H9 (cell line): ENCODE results near the gene RPS16. TPM values are rescaled to one million over a fixed set of nuclear protein-coding genes. Genes with fewer than 3 reads are reported as not detected.

Experiments used
- DNase-seq: peaks from one replicate; pipeline ENCODE4 v3.0.0-alpha.2; 2017
- H2AFZ ChIP-seq: one replicate; pipeline ENCODE4 v1.6.1; 2013; ENCODE audit warnings: mild to moderate bottlenecking, low read length, control low read depth, moderate library complexity
- H2AK5ac ChIP-seq: 2 replicates; pipeline ENCODE4 v1.6.1; 2013; ENCODE audit warnings: low read length, control low read depth, mixed read lengths; ENCODE audit not compliant: insufficient read length
- H2BK120ac ChIP-seq: one replicate; pipeline ENCODE4 v1.6.1; 2013; ENCODE audit warnings: low read depth, mild to moderate bottlenecking, low read length, control low read depth, inconsistent platforms; ENCODE audit not compliant: poor library complexity, severe bottlenecking
- H2BK12ac ChIP-seq: 2 replicates; pipeline ENCODE4 v1.6.1; 2013; ENCODE audit warnings: low read length, control low read depth, mixed read lengths, low read depth; ENCODE audit not compliant: insufficient read length
- H2BK15ac ChIP-seq: 2 replicates; pipeline ENCODE4 v1.6.1; 2013; ENCODE audit warnings: low read depth, low read length, control low read depth
- H2BK20ac ChIP-seq: one replicate; pipeline ENCODE4 v1.6.1; 2013; ENCODE audit warnings: low read depth, mild to moderate bottlenecking, low read length, control low read depth, inconsistent platforms; ENCODE audit not compliant: poor library complexity, severe bottlenecking
- H2BK5ac ChIP-seq: 2 replicates; pipeline ENCODE4 v1.6.1; 2013; ENCODE audit warnings: low read length, control low read depth, mixed read lengths; ENCODE audit not compliant: insufficient read length
- H3K14ac ChIP-seq: 2 replicates; pipeline ENCODE4 v1.6.1; 2013; ENCODE audit warnings: low read length, control low read depth; ENCODE audit not compliant: insufficient read depth
- H3K18ac ChIP-seq: 2 replicates; pipeline ENCODE4 v1.6.1; 2013; ENCODE audit warnings: low read depth, mild to moderate bottlenecking, mixed read lengths, low read length, control low read depth; ENCODE audit not compliant: insufficient read length
- H3K23ac ChIP-seq: 2 replicates; pipeline ENCODE4 v1.6.1; 2013; ENCODE audit warnings: low read length, control low read depth, mixed read lengths, low read depth; ENCODE audit not compliant: insufficient read length
- H3K23me2 ChIP-seq: 2 replicates; pipeline ENCODE4 v1.6.1; 2013; ENCODE audit warnings: low read depth, mild to moderate bottlenecking, mixed read lengths, low read length, control low read depth; ENCODE audit not compliant: insufficient read length, poor library complexity, severe bottlenecking
- H3K27ac ChIP-seq: 2 replicates; pipeline ENCODE4 v1.5.1; 2013; ENCODE audit warnings: low read length, control low read depth, mixed read lengths, low read depth; ENCODE audit not compliant: insufficient read length
- H3K27me3 ChIP-seq: 2 replicates; pipeline ENCODE4 v1.6.1; 2013; ENCODE audit warnings: low read length, control low read depth, inconsistent platforms; ENCODE audit not compliant: insufficient read depth
- H3K4ac ChIP-seq: 2 replicates; pipeline ENCODE4 v1.6.1; 2013; ENCODE audit warnings: low read depth, mild to moderate bottlenecking, control low read depth, inconsistent platforms, low read length, moderate library complexity
- H3K4me1 ChIP-seq: 2 replicates; pipeline ENCODE4 v1.6.1; 2013; ENCODE audit warnings: low read length, control low read depth, inconsistent platforms; ENCODE audit not compliant: insufficient read depth
- H3K4me2 ChIP-seq: 2 replicates; pipeline ENCODE4 v1.6.1; 2013; ENCODE audit warnings: low read length, control low read depth, mixed read lengths; ENCODE audit not compliant: insufficient read length, insufficient read depth
- H3K56ac ChIP-seq: 2 replicates; pipeline ENCODE4 v1.6.1; 2013; ENCODE audit warnings: low read depth, mild to moderate bottlenecking, mixed read lengths, low read length, control low read depth; ENCODE audit not compliant: insufficient read length
- H3K79me1 ChIP-seq: 2 replicates; pipeline ENCODE4 v1.6.1; 2013; ENCODE audit warnings: low read depth, mild to moderate bottlenecking, moderate library complexity, low read length, control low read depth, inconsistent platforms; ENCODE audit not compliant: insufficient read depth, poor library complexity, severe bottlenecking
- H3K79me2 ChIP-seq: 2 replicates; pipeline ENCODE4 v1.6.1; 2013; ENCODE audit warnings: low read length, control low read depth, inconsistent platforms; ENCODE audit not compliant: insufficient read depth
- H3K9ac ChIP-seq: 2 replicates; pipeline ENCODE4 v1.6.1; 2013; ENCODE audit warnings: low read length, control low read depth, mixed read lengths; ENCODE audit not compliant: insufficient read length; ENCODE audit errors: extremely low read depth
- H3K9me3 ChIP-seq: one replicate; pipeline ENCODE4 v1.6.1; 2013; ENCODE audit warnings: low read depth, low read length, inconsistent platforms; ENCODE audit not compliant: control insufficient read depth
- H3T11ph ChIP-seq: one replicate; pipeline ENCODE4 v1.6.1; 2013; ENCODE audit warnings: mild to moderate bottlenecking, low read length, control low read depth, inconsistent platforms
- H4K20me1 ChIP-seq: one replicate; pipeline ENCODE4 v1.6.1; 2013; ENCODE audit not compliant: control insufficient read depth, insufficient read length, insufficient read depth
- H4K5ac ChIP-seq: 2 replicates; pipeline ENCODE4 v1.6.1; 2013; ENCODE audit warnings: low read depth, mild to moderate bottlenecking, mixed read lengths, low read length, control low read depth; ENCODE audit not compliant: insufficient read length
- H4K8ac ChIP-seq: replicated peaks from 2 replicates; pipeline ENCODE4 v1.6.1; 2013; ENCODE audit warnings: low read length, control low read depth, mixed read lengths, low read depth; ENCODE audit not compliant: insufficient read length
- H4K91ac ChIP-seq: 2 replicates; pipeline ENCODE4 v1.6.1; 2013; ENCODE audit warnings: low read depth, mild to moderate bottlenecking, moderate library complexity, mixed read lengths, low read length, control low read depth; ENCODE audit not compliant: insufficient read length
- H3K27ac Mint-ChIP-seq, 3 experiments: 2 replicates in 2 of 3; 3 replicates in 1 of 3; pipeline ENCODE4 v1.8.0; 2020 to 2021; ENCODE audit warnings: mixed read lengths in 3 of 3, mild to moderate bottlenecking in 1 of 3, moderate library complexity in 1 of 3
- H3K27me3 Mint-ChIP-seq: 2 replicates; pipeline ENCODE4 v1.8.0; 2021; ENCODE audit warnings: low read depth, mild to moderate bottlenecking, moderate library complexity, mixed read lengths
- H3K36me3 Mint-ChIP-seq, 3 experiments: 2 replicates in 2 of 3; 3 replicates in 1 of 3; pipeline ENCODE4 v1.8.0; 2020 to 2021; ENCODE audit warnings: low read depth in 3 of 3, mixed read lengths in 3 of 3; ENCODE audit not compliant: insufficient read depth in 1 of 3
- H3K4me1 Mint-ChIP-seq, 2 experiments: 2 replicates each; pipeline ENCODE4 v1.8.0; 2020; ENCODE audit warnings: mixed read lengths in 2 of 2
- H3K4me3 Mint-ChIP-seq, 2 experiments: 2 replicates in 1 of 2; 3 replicates in 1 of 2; pipeline ENCODE4 v1.8.0; 2020 to 2021; ENCODE audit warnings: mild to moderate bottlenecking in 2 of 2, mixed read lengths in 2 of 2, moderate library complexity in 1 of 2
- H3K9me3 Mint-ChIP-seq, 2 experiments: 2 replicates in 1 of 2; 3 replicates in 1 of 2; pipeline ENCODE4 v1.8.0; 2020; ENCODE audit warnings: mild to moderate bottlenecking in 2 of 2, mixed read lengths in 2 of 2, moderate library complexity in 1 of 2
- CTCF ChIP-seq: fragments of 200-600 bp; sonication (generic); conservative IDR thresholded peaks from 3 replicates; pipeline ENCODE4 v1.8.0; 2021; ENCODE audit warnings: antibody characterized with exemption, mild to moderate bottlenecking
- WGBS: extraction: QIAGEN DNeasy Blood & Tissue Kit; methylation state at CpG from one replicate; pipeline ENCODE4 v1.1.7; 2013; ENCODE audit warnings: missing lambda C conversion rate, low lambda C conversion rate, mixed read lengths; ENCODE audit not compliant: insufficient read length; ENCODE audit errors: extremely low coverage; 5-methylcytosine and 5-hydroxymethylcytosine counted together
- total RNA-seq: library from RNA; stranded (reverse); gene quantifications from 2 replicates; pipeline ENCODE4 v1.2.1, GENCODE V29; 2021

RPS16 gene
- total RNA-seq, 1 experiment from 2014 or later, result 2,711 TPM

GRCh38 chr19:39410017-39410830 lies 25.5 kb downstream of the RPS16 start:
- Histone ChIP-seq H2AK5ac (no peak overlapping the region), H2BK15ac (no peak overlapping the region), H3K56ac (no peak overlapping the region), H4K5ac (no peak overlapping the region), H2BK20ac (no peak overlapping the region), H3K4me2 (peak overlapping the region; percentile 78), H3K79me2 (peaks cover 9% of the 10 kb centered on the region; the same call in 1 of the 2 replicates), H3K23me2 (peaks cover 19% of the 10 kb centered on the region), H4K20me1 (peaks cover 2% of the 10 kb centered on the region), H3K18ac (peak overlapping the region; percentile 91), H3K9me3 (no peaks in the 10 kb centered on the region), H3K9ac (peak overlapping the region; percentile 86), H3K27me3 (no peaks in the 10 kb centered on the region), H4K91ac (no peak overlapping the region), H2BK120ac (peak overlapping the region; percentile 81), H3K4ac (peak overlapping the region; percentile 74; the same call in 1 of the 2 replicates), H3K4me1 (peaks cover 6% of the 10 kb centered on the region; the same call in 1 of the 2 replicates), H3K79me1 (peaks cover 6% of the 10 kb centered on the region), H3K23ac (no peak overlapping the region), H4K8ac (no peak overlapping the region), H2BK12ac (no peak overlapping the region), H2AFZ (no peak overlapping the region), H3T11ph (peak overlapping the region; percentile 77), H3K27ac (peak overlapping the region; percentile 62), H2BK5ac (no peak overlapping the region), H3K14ac (peak overlapping the region; percentile 96)
- no CpG with 5 or more reads among the region's 35 CpGs for WGBS
- peak overlapping the region; percentile 11 to 96 (median 76); a peak in 5 of 7 replicates for H3K27ac Mint-ChIP-seq
- peak overlapping the region; percentile 96 to 97 for H3K4me3 Mint-ChIP-seq
- H3K27me3 Mint-ChIP-seq, result peaks cover 1% of the 10 kb centered on the region; the same call in 1 of the 2 replicates
- H3K9me3 Mint-ChIP-seq, result no peaks in the 10 kb centered on the region; a peak in 1 of 5 replicates
- peaks cover 43 to 56% of the 10 kb centered on the region in 2 experiments for H3K4me1 Mint-ChIP-seq
- no peak for TF ChIP-seq CTCF
- no peak for DNase-seq
- H3K36me3 Mint-ChIP-seq, result peaks cover 9 to 28% (median 22%) of the 10 kb centered on the region in 3 experiments
